Hematopoietic multipotent progenitor cell treated with erythropoietin and hydrocortisone succinate and interleukin-3 and kit ligand, for 6 days (in vitro differentiated cells): Measurements from ENCODE around the gene PCDHB10.
"Not testable (repeated sequence)": the region's sequence is repeated elsewhere in the genome, so short reads cannot be mapped to it uniquely, and the experiment has no call there.

Source experiments
- DNase-seq: peaks from one replicate; pipeline ENCODE4 v3.0.0-alpha.2; 2015

The PCDHB10 gene

GRCh38 chr5:141192110-141192725 is at the start of gene PCDHB10:
PCDHB10 (plus strand) TSS chr5:141192353; CDS start chr5:141192553, 200 bp downstream.
- DNase-seq, result peak; percentile 19

GRCh38 chr5:141149812-141150211 is 42.3 kb upstream of the PCDHB10 start, which contains the start of gene PCDHB6:
PCDHB6 (plus strand) TSS chr5:141150057; CDS start chr5:141150258, 201 bp downstream.
- DNase-seq, result peak; percentile 4

- DNase-seq, result no peak
Measured at GRCh38 chr5:141150224-141150992, 41.7 kb upstream of the PCDHB10 start.

GRCh38 chr5:141150993-141151325 is 41.2 kb upstream of the PCDHB10 start:
- no peak for DNase-seq

GRCh38 chr5:141151632-141152031 is 40.5 kb upstream of the PCDHB10 start:
- not testable (repeated sequence) for DNase-seq

GRCh38 chr5:141152096-141152495 is 40.1 kb upstream of the PCDHB10 start:
- not testable (repeated sequence) for DNase-seq

GRCh38 chr5:141155540-141156374 is 36.4 kb upstream of the PCDHB10 start:
- no peak for DNase-seq

- DNase-seq, result not testable (repeated sequence)
Measured at GRCh38 chr5:141157356-141157755, 34.8 kb upstream of the PCDHB10 start.

GRCh38 chr5:141157901-141158300 is 34.3 kb upstream of the PCDHB10 start:
- DNase-seq, result not testable (repeated sequence)

GRCh38 chr5:141172381-141173204 is 19.6 kb upstream of the PCDHB10 start, which contains the start of gene PCDHB7:
PCDHB7 (plus strand) TSS chr5:141172644; CDS start chr5:141172836, 192 bp downstream.
- DNase-seq, result peak; percentile 32

GRCh38 chr5:141174291-141175104 is 17.7 kb upstream of the PCDHB10 start:
- not testable (repeated sequence) for DNase-seq

- no peak for DNase-seq
Measured at GRCh38 chr5:141175933-141176332, 16.2 kb upstream of the PCDHB10 start.

- DNase-seq, result not testable (repeated sequence)
Measured at GRCh38 chr5:141177577-141178191, 14.5 kb upstream of the PCDHB10 start, which contains the start of gene PCDHB8. PCDHB8 (plus strand) TSS chr5:141177790; CDS start chr5:141178035, 245 bp downstream.

- DNase-seq, result not testable (repeated sequence)
Measured at GRCh38 chr5:141179371-141179770, 12.8 kb upstream of the PCDHB10 start.

GRCh38 chr5:141179876-141180275 is 12.3 kb upstream of the PCDHB10 start:
- DNase-seq, result not testable (repeated sequence)

- DNase-seq, result no peak
Measured at GRCh38 chr5:141180313-141180712, 11.8 kb upstream of the PCDHB10 start.

- DNase-seq, result peak; percentile 13
Measured at GRCh38 chr5:141182248-141182647, 9.9 kb upstream of the PCDHB10 start, which contains the start of gene PCDHB16. PCDHB16 (plus strand) TSS chr5:141182387; CDS start chr5:141182560, 173 bp downstream.

GRCh38 chr5:141184117-141184855 is 7.9 kb upstream of the PCDHB10 start:
- not testable (repeated sequence) for DNase-seq

- peak; percentile 26 for DNase-seq
Measured at GRCh38 chr5:141186897-141187512, 5.1 kb upstream of the PCDHB10 start, which contains the start of gene PCDHB9. PCDHB9 (plus strand) TSS chr5:141187161; CDS start chr5:141187319, 158 bp downstream.
